HG02759 (cell line): ENCODE data around the gene CLECL1.
"Not testable (repeated sequence)": the region's sequence is repeated elsewhere in the genome, so short reads cannot be mapped to it uniquely, and the experiment has no call there.

Experiments
- ATAC-seq: cut with Tn5 transposase; IDR thresholded peaks from one replicate; pipeline ENCODE4 v1.9.1; 2021; ENCODE audit warnings: mild to moderate bottlenecking, moderate library complexity; ENCODE audit not compliant: unreplicated experiment

CLECL1 gene

GRCh38 chr12:9752145-9752933 lies 19.4 kb upstream of the CLECL1 start:
- no peak for ATAC-seq

DNA sequence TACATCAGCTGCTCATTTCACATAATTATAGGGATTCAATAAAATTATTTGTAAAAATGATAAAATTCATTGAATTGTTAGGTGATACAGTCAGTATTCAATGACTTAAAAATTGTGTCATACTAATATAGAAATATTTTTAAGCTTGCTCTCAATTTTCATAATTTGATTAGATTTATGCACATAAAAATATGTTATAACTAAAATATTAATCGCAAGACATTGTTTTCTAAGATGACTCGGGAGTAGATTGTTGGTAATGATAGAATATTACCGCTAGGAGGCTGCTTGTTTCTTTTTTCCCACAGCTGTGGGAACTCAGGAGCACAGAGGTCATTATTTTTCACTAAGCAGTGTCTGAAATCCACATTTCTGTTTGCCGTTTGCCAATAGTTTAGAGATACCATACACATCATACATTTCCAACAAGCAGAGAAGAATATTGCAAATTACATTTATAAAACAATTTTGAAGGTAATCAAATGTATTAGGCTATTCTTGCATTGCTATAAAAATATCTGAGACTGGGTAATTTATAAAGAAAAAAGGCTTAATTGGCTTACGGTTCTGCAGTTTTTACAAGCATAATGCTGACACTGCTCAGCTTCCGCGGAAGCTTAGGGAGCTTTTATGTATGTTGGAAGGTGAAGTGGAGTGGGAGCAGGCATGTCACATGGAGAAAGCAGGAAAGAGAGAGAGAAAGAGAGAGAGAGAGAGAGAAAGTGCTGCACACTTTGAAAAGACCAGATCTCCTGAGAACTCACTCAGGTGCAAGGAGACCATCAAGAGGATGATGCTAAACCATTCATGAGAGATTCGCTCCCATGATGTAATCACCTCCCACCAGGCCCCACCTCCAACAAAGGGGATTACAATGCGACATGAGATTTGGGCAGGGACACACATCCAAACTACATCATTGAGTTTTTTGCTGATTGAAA lies 18.6 kb upstream of the CLECL1 start:
- no peak for ATAC-seq

GRCh38 chr12:9750276-9751203 lies 17.6 kb upstream of the CLECL1 start:
- ATAC-seq = peak; percentile 70

GRCh38 chr12:9749640-9750039 lies 16.7 kb upstream of the CLECL1 start:
- no peak for ATAC-seq

DNA sequence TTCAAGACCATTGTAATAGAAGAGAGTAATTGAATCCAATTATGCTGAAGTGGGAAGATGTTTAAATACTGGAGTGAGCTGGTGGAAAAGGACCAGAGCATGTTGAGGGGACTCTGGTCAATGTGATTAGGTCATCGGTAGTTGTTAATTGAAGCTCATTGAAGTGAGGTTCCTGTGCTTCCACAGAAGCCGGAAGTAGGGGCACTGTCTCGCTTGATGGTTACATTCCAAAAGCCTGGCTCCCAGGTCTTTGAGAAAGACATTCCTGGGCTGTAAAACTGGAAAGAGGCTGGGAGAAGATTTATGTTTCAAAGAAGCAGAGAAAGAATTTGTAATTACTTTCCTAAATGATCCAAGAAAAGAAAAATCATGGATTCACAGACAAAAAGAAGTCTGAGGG lies 12.3 kb upstream of the CLECL1 start:
- no peak for ATAC-seq

GRCh38 chr12:9742661-9743060 lies 9.8 kb upstream of the CLECL1 start:
- peak; percentile 40 for ATAC-seq

GRCh38 chr12:9741726-9742125 lies 8.8 kb upstream of the CLECL1 start:
- peak; percentile 87 for ATAC-seq

DNA sequence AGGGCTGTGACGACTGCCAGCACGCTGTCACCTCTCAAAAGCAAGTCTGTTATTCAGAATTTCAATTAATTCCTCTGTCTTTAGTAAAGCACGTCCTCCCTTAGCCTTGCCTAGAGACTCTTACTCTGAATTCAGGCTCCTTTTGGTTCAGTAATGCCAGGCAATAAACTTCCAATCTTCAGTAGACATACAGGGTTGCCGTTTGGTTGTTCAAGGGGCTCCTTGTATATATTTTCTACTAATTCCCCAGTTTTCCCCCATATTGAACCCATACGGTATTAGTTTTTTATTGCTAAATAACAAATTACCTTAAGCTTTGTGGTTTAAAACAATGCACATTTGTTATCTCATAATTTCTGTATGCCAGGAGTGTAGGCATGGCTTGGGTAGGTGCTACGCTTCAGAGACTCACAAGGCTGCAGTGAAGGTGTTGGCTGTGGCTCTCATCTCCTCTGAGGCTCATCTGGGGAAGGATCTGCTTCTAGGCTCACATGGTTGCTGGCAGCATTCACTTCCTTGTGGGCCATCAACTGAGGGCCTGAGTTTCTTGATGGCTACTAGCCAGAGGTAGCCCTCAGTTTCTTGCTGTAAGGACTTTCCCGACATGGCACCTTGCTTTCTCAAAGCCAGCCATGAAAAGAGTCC lies 7.3 kb upstream of the CLECL1 start:
- ATAC-seq = no peak

GRCh38 chr12:9739404-9740105 lies 6.7 kb upstream of the CLECL1 start:
- ATAC-seq = not testable (repeated sequence)

DNA sequence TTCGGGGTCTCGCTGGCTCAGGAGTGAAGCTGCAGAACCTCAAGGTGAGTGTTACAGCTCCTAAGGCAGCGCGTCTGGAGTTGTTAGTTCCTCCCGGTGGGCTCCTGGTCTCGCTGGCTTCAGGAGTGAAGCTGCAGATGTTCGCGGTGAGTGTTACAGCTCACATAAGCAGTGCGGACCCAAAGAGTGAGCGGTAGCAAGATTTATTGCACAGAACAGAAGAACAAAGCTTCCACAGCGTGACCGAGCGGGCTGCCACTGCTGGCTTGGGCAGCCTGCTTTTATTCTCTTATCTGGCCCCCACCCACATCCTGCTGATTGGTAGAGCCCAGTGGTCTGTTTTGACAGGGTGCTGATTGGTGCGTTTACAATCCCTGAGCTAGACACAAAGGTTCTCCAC lies 6.0 kb upstream of the CLECL1 start:
- not testable (repeated sequence) for ATAC-seq

DNA sequence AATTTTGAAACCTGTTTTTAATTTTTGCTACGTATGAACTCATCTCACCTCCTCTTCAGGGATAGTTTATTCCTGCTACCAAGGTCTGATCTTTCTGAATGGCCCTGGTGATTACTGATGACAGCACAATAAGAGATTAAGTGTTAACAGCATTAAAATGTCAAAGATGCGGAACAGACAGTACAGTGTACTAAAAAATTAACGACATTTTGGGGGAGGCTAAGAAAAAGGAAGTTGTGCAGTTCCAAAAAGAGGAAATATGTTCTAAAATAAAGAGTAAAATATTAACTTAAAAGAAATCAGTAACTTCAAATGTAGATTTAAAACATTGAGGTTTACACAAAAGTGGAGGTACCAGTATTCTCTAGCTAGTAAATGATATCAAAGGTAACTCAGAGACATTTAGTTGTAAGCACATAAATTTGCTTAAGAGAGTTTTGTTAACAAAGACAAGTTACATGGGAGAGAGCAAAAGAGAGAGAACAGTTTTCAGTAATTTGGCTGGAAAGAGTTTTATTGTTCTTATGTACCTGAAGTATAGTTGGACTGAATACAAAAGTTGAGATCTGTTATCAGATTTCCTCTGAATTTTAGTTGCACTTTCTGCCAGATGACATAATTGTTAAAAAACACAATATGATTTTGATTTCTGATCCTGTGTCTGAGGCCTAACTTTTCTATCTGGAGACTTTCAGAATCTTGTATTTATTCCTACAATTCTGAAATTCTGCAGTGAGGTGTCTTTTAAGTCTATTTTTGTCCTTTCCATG lies 4.2 kb upstream of the CLECL1 start:
- ATAC-seq = no peak

GRCh38 chr12:9735601-9736000 lies 2.7 kb upstream of the CLECL1 start:
- no peak for ATAC-seq

DNA sequence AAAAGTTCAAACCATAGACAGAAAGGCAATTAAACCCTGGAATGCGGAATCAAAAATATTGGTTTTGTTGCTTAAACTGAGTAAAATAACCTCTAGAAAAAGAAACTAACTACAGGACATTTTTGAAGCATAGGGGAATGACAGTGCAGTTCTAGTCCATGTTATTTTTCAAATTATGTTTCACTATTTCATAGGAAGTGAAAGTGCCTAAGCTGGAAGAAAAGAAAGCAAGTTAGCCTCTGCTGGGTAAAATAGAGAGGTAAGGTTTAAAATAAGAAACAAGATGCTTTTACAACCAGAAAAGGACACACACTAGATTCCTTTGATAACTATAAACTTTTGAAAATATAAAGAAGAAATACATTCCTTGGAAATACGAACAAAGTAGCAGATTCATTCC lies 1.1 kb downstream of the CLECL1 start:
- no peak for ATAC-seq

GRCh38 chr12:9731393-9731792 lies 1.5 kb downstream of the CLECL1 start:
- no peak for ATAC-seq

DNA sequence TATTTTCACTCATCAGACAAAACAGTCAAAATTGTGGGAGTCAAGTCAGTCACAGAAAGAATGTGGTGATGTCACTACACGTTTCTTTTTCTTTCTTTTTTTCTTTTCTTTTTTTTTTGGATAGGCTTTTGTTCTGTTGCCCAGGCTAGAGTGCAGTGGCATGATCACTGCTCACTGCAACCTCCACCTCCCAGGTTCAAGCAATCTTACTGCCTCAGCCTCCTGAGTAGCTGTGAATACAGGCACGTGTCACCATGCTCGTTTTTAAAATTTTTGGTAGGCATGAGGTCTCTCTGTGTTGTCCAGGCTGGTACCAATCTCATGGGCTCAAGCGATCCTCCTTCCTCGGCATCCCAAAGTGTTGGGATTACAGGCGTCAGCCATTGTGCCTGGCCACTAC lies 2.3 kb downstream of the CLECL1 start:
- ATAC-seq = no peak

DNA sequence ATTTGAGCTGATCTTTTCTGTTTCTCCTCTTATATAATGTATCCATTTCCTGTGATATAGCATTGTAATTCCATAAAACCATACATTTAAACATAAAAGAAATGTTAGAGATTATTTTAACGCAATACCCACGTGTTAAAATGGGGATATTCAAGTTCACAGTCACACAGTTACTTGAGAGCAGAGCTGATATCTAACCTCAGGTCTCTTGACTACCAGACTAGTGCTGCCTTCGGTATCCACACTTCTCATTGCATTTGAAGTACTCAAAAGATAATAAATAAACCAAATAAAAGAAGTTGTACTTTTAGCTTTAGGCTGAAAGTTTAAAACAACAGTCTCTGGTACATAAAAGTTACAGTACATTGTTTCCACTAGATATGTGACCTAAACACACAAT lies 2.9 kb downstream of the CLECL1 start:
- no peak for ATAC-seq

GRCh38 chr12:9729082-9729481 lies 3.8 kb downstream of the CLECL1 start:
- ATAC-seq = no peak

- no peak for ATAC-seq
Observed at GRCh38 chr12:9727813-9728212, 5.1 kb downstream of the CLECL1 start.
